GM21423 (cell line): ENCODE results near the gene CPM.

Experiments used
- ATAC-seq: cut with Tn5 transposase; IDR thresholded peaks from one replicate; pipeline ENCODE4 v1.9.1; 2021; ENCODE audit warnings: mild to moderate bottlenecking, moderate library complexity; ENCODE audit not compliant: unreplicated experiment

CPM gene

GRCh38 chr12:68957273-68957672 is 24.3 kb upstream of the CPM start:
- ATAC-seq: no peak

- no peak for ATAC-seq
Measured at GRCh38 chr12:68956466-68956865, 23.5 kb upstream of the CPM start.

GRCh38 chr12:68954811-68955210 is 21.8 kb upstream of the CPM start:
- no peak for ATAC-seq

- ATAC-seq: no peak
Measured at GRCh38 chr12:68953536-68953935, 20.6 kb upstream of the CPM start.

GRCh38 chr12:68951652-68952051 is 18.7 kb upstream of the CPM start:
- no peak for ATAC-seq

- no peak for ATAC-seq
Measured at GRCh38 chr12:68950511-68950910, 17.5 kb upstream of the CPM start.

GRCh38 chr12:68945255-68945654 is 12.3 kb upstream of the CPM start:
- ATAC-seq: no peak

GRCh38 chr12:68944296-68945076 is 11.5 kb upstream of the CPM start:
- no peak for ATAC-seq

- no peak for ATAC-seq
Measured at GRCh38 chr12:68943848-68944247, 10.9 kb upstream of the CPM start.

- no peak for ATAC-seq
Measured at GRCh38 chr12:68940731-68941130, 7.8 kb upstream of the CPM start.

GRCh38 chr12:68939505-68939904 is 6.5 kb upstream of the CPM start:
- no peak for ATAC-seq

GRCh38 chr12:68934392-68934791 is 1.4 kb upstream of the CPM start:
- no peak for ATAC-seq

GRCh38 chr12:68932128-68932960 is 627 bp downstream of the CPM start:
- ATAC-seq: peak; percentile 39

GRCh38 chr12:68930178-68930577 is 2.8 kb downstream of the CPM start:
- ATAC-seq: no peak

GRCh38 chr12:68924546-68924945 is 8.4 kb downstream of the CPM start:
- ATAC-seq: no peak

- ATAC-seq: no peak
Measured at GRCh38 chr12:68919581-68920239, 13.3 kb downstream of the CPM start.

GRCh38 chr12:68918960-68919359 is 14.0 kb downstream of the CPM start:
- no peak for ATAC-seq

- no peak for ATAC-seq
Measured at GRCh38 chr12:68915055-68915454, 17.9 kb downstream of the CPM start.

- ATAC-seq: no peak
Measured at GRCh38 chr12:68913682-68914081, 19.3 kb downstream of the CPM start.

GRCh38 chr12:68912916-68913315 is 20.1 kb downstream of the CPM start:
- no peak for ATAC-seq

GRCh38 chr12:68911197-68911718 is 21.7 kb downstream of the CPM start:
- no peak for ATAC-seq
